Spleen (tissue), 7 donors: ENCODE measurements around the gene DLEC1.
"Not testable (repeated sequence)": the region's sequence is repeated elsewhere in the genome, so short reads cannot be mapped to it uniquely, and the experiment has no call there.

Experiments used
- POLR2A ChIP-seq, 3 donors: fragments of 450-650 bp; IDR thresholded peaks; one replicate each; pipeline ENCODE4 v1.5.1; 2017; ENCODE audit warnings: antibody characterized with exemption in 3 of 3, mild to moderate bottlenecking in 1 of 3
- TF ChIP-seq, protein P1 (sequence below), 11 experiments: fragments of 200-600 bp in 7 of 11; fragments of 450-650 bp in 4 of 11; sonication (generic) in 4 of 11; IDR thresholded peaks in 8 of 11; conservative IDR thresholded peaks in 3 of 11; 1 replicate in 7 of 11; 2 replicates in 4 of 11; pipeline versions ENCODE4 v1.4.0 to v1.8.0; 2016 to 2021; ENCODE audit warnings: antibody characterized with exemption in 11 of 11, inconsistent platforms in 4 of 11, mild to moderate bottlenecking in 1 of 11
- donor health status: DM: no; HTN: no; CAD: no; lungs with moderate emphysema.
- donor health status: DM: no; HTN: no; CAD: no.
- donor health status: DM: no; HTN: no; CAD: no.

- not testable (repeated sequence) for TF ChIP-seq POLR2A (IDR thresholded peaks at IDR 0.05)
- TF ChIP-seq, protein P1, sequence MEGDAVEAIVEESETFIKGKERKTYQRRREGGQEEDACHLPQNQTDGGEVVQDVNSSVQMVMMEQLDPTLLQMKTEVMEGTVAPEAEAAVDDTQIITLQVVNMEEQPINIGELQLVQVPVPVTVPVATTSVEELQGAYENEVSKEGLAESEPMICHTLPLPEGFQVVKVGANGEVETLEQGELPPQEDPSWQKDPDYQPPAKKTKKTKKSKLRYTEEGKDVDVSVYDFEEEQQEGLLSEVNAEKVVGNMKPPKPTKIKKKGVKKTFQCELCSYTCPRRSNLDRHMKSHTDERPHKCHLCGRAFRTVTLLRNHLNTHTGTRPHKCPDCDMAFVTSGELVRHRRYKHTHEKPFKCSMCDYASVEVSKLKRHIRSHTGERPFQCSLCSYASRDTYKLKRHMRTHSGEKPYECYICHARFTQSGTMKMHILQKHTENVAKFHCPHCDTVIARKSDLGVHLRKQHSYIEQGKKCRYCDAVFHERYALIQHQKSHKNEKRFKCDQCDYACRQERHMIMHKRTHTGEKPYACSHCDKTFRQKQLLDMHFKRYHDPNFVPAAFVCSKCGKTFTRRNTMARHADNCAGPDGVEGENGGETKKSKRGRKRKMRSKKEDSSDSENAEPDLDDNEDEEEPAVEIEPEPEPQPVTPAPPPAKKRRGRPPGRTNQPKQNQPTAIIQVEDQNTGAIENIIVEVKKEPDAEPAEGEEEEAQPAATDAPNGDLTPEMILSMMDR (IDR thresholded peaks at IDR 0.05 in 8 of 11, conservative IDR thresholded peaks at IDR 0.05 in 3 of 11): not testable (repeated sequence)
Measured at GRCh38 chr3:38034335-38034734, 4.7 kb upstream of the DLEC1 start.
